Urothelium cell line (cell line): ENCODE measurements around the gene FAM13A.
A peak's percentile ranks its signal among the peaks of the same experiment; 100 is the strongest.
"Not testable (repeated sequence)": the region's sequence is repeated elsewhere in the genome, so short reads cannot be mapped to it uniquely, and the experiment has no call there.

ENCODE experiments used
- DNase-seq: peaks from one replicate; pipeline ENCODE4 v3.0.0; 2011; ENCODE audit warnings: low spot score, mixed read lengths
- FAIRE-seq: peaks from 2 replicates; lab custom pipeline; 2011; peaks lifted over from hg19 to GRCh38; lab: Jason Lieb, UNC

Gene FAM13A

DNA sequence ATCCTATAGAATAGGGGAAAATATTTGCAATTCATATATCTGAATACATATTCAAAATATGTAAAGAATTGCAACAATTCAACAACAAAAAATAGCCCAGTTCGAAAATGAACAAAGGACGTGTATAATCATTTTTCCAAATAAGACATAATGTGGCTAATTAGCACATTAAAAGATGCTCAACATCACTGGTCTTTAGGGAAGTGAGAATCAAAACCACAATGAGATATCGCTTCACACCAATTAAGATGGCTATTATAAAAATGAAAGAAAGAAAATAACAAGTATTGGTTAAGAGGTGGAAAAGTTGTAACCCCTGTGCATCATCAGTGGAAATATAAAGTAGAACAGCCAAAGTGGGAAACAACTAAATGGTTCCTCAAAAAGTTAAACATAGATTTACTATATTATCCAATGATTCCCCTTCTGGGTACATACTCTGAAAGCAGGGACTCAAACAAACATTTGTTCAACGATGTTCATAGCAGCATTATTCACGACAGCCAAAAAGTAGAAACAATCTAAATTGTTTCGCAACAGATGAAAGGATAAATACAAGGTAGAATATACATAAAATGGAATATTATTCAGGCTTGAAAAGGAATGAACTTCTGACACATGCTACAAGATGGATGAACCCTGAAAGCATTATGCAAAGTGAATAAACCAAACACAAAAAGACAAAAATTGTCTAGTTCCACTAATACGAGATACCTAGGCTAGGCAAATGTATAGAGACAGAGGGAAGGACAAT, 12.7 kb downstream of the FAM13A start:
- FAIRE-seq = no peak
- DNase-seq = no peak

DNA sequence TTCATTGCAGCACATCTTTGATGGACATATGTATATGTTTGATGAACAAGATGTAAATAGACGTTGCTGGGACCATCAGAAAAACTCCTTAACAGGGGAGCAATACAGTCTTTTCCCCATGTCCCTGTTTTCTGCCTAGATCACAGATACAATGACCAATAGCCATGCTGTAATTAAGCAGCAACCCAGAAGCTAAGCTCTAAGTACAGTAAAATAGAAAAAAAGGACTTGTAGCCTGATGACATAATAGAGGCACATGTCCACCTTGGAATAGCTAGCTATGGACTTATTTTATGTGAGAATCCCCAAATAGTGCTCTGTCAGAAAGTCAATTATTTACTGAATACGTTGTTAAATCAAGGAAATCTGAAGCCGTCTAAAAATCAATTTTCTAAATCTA, 14.9 kb downstream of the FAM13A start:
- FAIRE-seq = no peak
- DNase-seq = no peak

DNA sequence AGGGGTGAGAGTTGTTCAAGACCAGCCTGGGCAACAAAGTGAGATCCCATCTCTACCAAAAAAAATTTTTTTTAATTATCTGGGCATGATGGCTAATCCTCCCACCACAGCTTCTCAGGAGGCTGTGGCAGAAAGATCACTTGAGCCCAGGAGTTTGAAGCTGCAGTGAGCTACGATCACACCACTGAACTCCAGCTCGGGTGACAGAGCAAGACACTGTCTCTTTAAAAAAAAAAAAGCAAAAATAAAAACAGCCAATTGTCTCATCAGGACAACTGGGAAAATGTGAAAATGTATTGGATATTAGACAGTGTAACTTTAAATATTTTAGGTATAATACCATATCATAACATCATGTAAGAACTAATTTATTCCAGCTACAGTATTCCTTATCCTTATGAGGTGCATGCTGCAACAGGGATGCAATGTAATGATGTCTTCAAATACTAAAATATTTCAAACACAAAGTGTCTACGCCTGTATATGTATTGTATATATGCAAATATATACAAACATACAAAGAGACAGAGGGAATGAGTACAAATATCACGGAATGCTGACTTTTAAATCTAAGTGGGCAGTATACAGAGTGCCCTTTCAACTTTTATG, 17.2 kb downstream of the FAM13A start:
- DNase-seq (no peak), FAIRE-seq (no peak)

DNA sequence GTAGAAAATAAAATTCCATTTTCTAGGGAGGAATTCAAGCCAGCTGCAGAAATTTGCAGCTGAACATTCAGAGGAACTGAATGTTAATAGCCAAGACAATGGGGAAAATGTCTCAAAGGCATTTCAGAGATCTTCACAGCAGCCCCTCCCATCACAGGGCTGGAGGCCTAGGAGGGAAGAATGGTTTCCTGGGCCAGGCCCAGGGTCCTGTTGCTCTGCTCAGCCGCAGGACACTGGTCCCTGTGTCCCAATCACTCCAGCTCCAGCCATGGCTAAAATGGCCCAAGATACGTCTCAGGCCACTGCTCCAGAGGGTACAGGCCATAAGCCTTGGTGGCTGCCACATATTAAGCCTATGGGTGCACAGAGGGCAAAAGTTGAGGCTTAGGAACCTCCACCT, 20.4 kb downstream of the FAM13A start:
- no peak for FAIRE-seq
- no peak for DNase-seq

DNA sequence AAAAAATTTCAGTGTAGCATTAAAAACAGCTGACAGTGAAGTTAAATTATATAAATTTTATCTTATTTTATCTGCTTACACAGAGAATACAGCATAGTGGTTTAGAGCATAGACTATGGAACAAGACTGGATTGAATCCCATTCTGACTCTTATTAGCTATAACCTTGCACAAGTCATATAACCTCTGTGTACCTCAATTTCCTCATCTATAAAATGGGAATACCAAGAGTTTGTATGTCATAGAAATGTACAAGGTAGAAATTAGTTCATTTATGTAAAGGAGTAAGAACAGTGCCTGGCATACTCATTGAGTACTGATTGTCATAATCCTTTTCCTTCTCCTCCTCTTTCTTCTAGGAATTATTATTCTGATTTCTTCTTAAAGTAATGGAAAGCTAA, 25.7 kb downstream of the FAM13A start:
- DNase-seq = no peak
- no peak for FAIRE-seq

DNA sequence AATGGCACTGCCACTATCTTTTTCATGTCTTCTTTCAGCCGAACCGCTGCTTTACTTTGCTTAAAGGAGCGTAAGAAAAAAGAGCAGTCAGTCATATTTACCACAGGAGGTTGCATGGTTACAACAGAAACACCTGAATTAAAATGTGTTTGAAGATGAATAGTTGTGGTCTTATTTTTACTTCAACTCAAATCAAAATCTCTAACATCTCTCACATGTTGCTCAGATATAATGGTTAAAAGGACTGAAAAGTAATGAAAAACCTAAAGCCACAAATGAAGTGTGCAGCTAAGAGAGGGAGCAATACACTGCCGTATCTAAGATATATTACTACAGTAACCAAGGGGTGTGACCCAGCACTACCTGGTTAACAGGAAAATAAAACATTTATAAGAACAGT, 27.4 kb downstream of the FAM13A start:
- DNase-seq = no peak
- no peak for FAIRE-seq

DNA sequence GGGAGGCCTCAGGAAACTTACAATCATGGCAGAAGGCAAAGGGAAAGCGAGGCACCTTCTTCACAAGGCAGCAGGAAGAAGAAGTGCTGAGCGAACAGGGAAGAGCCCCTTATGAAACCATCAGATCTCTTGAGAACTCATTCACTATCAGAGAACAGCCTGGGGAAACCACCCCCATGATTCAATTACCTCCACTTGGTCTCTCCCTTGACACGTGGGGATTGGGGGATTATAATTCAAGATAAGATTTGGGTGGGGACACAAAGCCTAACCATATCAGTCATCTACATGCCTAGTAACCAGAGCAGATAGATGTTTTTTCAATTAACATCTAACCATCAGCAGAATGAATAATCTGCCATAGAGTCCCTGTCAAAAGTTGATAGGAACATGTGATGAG, 30.4 kb downstream of the FAM13A start:
- DNase-seq = no peak
- FAIRE-seq = no peak

DNA sequence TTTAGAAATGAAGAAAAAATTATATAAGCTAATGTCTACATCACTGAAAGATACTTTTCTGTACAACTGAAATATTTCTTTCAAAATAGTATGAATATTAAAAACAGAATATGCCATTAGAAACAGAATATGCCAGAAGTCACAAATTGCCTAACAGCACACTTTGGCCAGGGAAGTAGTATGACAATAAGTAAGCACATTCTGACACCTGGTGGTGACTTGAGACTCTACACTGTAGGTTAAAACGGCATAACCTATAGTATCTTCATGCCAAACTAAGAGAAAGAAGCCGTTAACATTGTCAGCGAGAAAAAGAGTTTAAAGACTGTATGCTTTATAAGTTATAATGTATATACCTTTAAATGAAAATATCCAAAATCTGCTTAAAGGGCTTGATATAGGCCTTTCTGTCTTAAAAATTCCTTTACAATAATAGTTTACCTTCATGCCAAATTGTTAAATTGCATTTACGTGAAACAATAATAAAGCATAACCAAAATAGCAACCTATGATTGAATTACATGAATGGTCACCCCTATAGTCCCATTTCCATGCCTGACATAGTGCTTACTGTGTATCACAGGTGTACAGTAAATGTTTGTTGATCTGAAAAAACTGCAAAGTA, 32.8 kb downstream of the FAM13A start:
- DNase-seq = peak; percentile 53
- FAIRE-seq = no peak

DNA sequence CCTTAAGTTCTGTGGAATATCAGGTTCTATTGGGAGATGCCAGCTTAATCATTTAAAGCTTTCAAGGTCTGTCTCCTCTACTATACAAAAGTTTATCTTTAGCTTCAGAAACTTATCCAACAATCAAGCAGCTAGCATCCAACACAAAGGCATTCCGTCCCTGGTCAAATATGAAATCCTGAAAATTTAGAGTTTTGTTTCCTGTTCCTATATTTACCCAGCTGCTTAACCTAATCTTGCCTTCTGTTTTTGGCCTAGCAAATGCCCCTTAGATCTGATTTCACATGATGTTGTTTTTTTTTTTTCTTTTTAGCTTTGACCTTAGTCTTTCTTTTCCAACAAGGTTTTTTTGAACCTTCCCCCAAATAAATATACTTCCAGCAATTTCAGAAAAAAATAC, 33.8 kb downstream of the FAM13A start:
- no peak for DNase-seq
- FAIRE-seq = no peak

DNA sequence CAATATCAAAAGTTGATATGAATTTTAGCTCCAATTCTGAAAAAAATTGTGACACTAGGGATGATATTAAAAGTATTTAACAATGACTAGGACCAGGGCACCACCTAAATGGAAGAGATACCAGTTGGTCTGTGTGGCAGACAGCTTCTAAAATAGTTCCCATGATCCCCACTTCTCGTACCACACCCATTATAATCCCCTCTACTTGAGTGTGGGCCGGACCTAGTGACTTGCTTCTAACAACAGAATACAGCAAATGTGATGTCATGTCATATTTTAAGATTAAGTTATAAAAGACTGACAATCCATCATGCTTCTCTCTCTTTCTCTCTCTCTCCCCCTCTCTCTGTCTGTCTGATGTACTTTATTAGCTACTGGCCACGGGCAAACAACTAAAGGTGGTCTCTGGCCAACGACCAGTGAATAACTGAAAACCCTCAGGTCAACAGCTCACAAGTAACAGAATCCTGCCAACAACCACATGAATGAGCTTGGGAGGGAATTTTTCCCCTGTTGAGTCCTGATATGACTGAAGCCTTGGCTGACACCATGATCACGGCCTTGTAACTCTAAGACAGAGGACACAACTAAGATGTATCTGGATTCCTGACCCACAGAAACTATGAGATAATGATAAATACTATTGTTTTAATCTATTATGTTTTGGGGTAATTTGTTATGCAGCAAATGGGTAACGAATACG, 34.4 kb downstream of the FAM13A start:
- DNase-seq (no peak), FAIRE-seq (no peak)

DNA sequence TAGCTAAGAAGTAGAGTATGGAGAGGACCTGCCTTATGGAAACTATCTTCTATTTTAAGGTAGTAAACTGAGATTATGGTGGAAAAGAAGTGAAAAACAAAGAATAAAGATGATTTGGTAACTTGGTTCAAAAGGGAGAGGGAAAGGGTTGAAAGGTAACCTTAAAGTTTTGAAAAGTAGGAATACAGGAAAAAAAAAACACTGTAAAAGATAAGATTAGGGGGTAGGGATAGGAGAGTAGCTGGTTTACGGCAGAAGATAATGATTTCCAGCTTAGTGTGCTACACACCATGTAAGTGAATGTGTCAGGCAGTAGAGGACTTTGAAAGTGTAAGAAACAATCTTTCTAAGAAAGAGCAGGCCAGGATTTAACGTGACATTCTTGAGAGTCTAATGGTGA, 35.3 kb downstream of the FAM13A start:
- DNase-seq = no peak
- no peak for FAIRE-seq

DNA sequence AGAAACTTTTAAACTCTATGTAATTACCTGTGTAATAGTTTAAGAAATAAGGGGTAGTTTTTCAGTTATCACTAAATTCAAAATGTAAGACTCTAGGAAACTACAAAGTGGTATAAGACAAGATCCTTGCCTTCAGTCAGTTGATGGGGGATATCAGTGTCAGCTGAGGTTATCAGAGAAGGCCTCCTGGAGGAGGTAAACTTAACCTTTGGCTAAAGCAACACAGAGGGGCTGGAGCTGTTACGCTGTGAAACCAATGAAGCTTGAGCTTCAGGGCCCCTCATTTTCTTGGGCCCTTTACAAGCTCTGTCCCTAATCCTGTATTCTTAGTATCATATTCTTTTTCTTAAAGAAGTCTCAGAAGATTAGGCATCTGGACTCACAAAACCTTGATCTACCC, 35.9 kb downstream of the FAM13A start:
- FAIRE-seq (no peak), DNase-seq (no peak)

DNA sequence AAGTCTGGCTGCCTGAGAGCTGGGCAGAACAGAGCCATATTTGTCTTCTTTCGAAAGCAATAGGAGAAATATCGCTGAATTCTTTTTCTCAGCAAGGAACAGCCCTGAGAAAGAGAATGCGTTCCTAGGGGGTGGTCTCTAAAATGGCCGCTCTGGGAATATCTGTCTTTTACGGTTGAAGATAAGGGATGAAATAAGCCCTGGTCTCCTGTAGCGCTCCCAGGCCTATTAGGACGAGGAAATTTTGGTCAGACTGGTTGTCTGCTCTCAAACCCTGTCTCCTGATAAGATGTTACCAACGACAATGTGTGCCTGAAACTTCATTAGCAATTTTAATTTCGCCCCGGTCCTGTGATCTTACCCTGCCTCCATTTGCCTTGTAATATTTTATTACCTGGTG, 42.1 kb downstream of the FAM13A start:
- not testable (repeated sequence) for FAIRE-seq, DNase-seq

DNA sequence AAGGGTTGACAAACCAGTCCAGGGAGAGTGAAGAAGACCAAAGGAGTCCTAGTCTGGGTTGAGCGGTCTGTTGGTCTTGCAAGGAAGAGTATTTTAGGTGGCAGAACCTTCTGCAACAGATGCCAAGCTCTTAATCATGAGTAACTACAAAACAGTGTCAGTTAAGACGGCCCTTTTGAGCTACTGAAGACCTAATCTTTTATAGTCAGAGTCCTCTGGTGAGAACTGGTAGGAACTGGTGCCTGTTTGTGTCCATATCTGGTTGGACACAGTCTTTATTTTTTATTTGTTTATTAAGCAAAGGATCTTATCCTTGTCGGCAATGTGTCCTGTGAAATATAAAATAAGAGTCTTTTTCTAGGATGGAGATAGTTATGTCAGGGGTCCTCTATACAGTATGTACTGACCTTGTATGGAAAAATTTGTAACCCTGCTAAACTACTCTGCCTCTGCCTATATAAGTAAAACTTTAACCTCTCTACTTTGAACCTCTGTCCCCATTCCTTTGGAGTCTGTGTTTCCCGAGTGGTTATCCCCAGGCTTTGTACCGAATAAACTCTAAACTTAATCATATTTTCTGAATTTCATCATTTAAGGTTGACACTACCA, 47.1 kb downstream of the FAM13A start:
- DNase-seq = no peak
- FAIRE-seq = no peak

DNA sequence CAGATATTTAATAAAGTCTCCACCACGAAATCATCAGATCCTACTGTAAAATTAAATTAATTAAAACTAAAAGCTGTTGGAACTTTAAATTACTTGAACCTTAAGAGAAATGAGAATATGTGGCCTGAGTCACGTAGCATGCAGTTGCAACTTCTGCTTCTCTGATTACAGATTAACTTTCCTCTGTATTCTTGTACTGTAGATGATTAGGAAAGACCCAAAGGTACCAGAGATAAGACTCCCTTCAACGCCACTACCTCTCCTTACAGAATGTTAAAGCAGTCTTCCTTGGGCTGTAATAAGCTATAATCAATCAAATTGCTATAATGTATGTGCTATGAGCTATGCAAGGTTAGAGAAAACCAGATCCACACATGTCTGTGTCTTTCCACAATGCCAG, 47.9 kb downstream of the FAM13A start:
- FAIRE-seq (no peak), DNase-seq (no peak)

DNA sequence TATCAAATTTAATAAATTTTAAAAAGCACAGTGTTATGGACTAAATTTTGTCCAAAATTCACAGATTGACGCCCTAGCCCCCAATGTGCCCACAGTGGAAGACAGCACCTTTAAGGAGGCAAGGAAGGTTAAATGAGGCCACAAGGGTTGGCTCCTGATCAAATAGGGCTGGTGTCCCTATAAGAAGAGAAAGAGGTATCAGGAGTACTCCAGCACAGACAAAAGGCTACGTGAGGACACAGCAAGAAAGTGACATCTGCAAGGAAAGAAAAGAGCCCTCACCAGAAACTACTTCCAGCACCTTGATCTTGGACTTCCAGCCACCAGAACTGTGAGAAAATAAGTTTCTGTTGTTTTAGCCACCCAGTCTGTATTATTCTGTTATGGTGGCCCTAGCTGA, 48.8 kb downstream of the FAM13A start:
- FAIRE-seq (no peak), DNase-seq (no peak)

DNA sequence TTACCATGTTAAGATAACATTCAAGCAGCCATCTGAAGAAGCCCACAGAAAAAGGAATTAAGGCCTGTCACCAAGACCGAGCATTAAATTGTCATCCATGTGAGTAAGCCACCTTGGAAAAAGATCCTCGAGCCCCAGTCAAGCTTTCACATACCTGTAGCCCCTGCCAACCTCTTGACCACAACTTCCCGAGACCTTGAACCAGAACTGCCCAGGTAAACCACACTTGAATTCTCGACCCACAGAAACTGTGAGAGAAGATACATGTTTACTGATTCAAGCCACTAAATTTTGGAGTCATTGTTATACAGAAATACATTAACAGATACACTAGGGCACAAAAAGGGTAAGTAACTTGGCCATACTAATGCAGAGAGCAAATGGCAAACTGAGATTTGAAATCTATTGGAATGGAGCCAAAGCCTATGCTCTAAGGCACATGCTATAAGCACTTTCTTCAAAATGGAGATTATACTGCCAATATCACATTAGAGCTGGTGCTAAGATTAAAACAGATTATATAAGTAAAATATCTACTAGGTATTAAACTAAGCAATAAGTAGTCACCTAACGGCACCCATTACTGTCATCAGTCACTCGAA, 49.5 kb downstream of the FAM13A start:
- FAIRE-seq (no peak), DNase-seq (no peak)

DNA sequence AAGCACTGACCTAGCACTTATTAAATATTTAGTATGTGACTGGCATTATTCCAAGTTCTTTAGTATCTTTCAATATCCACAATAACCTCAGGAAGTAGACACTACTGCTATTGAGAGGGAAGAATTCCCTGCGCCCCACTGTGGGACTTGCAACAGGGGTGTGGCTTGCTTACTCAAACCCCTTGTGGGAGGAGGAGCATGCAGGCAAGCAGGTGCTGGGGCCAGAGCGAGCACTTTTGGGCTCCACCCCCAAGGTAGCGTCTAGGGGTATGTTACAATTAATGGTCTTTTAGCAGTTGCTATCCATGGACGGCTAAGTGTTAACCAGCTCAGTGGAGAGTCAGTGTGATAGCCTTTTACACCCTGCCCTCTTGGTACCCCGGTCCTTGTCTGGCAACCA, 50.7 kb downstream of the FAM13A start:
- no peak for DNase-seq
- FAIRE-seq = no peak

DNA sequence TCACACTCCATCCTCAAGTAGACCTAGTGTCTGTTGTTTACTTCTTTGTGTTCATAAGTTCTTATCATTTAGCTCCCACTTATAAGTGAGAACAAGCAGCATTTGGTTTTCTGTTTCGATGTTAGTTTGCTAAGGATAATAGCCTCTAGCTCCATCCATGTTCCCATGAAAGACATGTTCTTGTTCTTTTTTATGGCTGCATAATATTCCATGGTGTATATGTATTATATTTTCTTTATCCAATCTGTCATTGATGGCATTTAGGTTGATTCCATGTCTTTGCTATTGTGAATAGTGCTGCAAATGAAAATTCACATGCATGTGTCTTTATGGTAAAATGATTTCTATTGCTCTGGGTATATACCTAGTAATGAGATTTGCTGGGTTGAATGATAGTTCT, 51.9 kb downstream of the FAM13A start:
- DNase-seq, FAIRE-seq: not testable (repeated sequence)

DNA sequence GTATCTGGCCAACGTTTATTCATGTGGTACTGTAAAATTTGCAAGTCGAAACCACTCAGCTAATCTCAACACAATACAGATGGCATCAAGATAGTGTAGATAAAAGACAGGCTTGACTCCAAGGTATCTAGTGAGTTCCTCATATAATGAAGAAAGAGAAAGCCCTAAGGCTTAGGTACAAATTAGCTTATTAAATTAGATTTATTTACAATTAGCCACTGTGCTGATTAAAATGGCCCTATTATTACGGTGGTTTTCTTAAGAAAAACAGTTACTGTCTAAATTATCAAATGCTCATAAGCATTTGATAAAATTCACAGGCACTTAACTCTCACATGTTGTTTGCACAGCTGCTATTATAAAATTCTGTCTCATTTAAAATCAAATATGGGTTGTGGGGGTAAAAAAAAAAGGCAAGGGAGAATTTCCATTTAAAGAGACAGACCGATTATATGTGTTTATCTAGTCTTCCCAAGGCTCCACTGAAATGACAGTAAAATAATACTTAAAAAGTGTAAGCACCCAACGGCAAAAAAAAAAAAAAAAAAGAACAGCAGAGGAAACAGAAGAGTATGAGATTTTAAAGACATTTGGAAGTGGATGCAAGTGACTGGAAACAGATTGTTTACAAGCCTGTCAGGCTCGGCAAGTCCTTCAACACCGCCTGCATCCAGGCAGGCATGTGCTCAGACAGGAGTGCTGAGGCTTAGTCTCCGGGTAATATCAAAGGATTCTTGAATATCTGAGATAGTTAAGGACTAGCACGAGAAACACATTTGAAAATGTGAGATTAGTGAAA, 55.1 kb downstream of the FAM13A start:
- no peak for FAIRE-seq

More for the DNA sequence above, 55.1 kb downstream of the FAM13A start:
- no peak for DNase-seq
